Calu3 (cell line): ENCODE measurements around the gene KIZ. TPM values are rescaled to one million over a fixed set of nuclear protein-coding genes. Genes with fewer than 3 reads are reported as not detected.

Experiments
- BruUV-seq: library from RNA; stranded (reverse); fragments of 400-500 nt; replicated peaks from 2 replicates; lab custom pipeline; 2021; lab: Mats Ljungman, UMichigan
- CTCF ChIA-PET: fragments of 300-600 bp; sonication (Branson Sonifier 250); formaldehyde crosslinking; loops from one replicate; lab custom pipeline; 2022; ENCODE audit warnings: antibody characterized with exemption; lab: Charles Lee
- DNase-seq: peaks from one replicate; pipeline ENCODE4 v3.0.0; 2022
- H3K27ac Mint-ChIP-seq: one replicate; pipeline ENCODE4 v1.8.0; 2022; ENCODE audit warnings: mixed read lengths; ENCODE audit not compliant: unreplicated experiment
- H3K27me3 Mint-ChIP-seq: one replicate; pipeline ENCODE4 v1.8.0; 2022; ENCODE audit warnings: mixed read lengths; ENCODE audit not compliant: unreplicated experiment
- H3K36me3 Mint-ChIP-seq: one replicate; pipeline ENCODE4 v1.8.0; 2022; ENCODE audit warnings: mild to moderate bottlenecking, moderate library complexity, mixed read lengths; ENCODE audit not compliant: insufficient read depth, unreplicated experiment
- H3K4me1 Mint-ChIP-seq: one replicate; pipeline ENCODE4 v1.8.0; 2022; ENCODE audit warnings: mild to moderate bottlenecking, low read depth, mixed read lengths; ENCODE audit not compliant: unreplicated experiment
- H3K4me3 Mint-ChIP-seq: one replicate; pipeline ENCODE4 v1.8.0; 2022; ENCODE audit warnings: mild to moderate bottlenecking, low read depth, moderate library complexity, mixed read lengths; ENCODE audit not compliant: unreplicated experiment
- H3K9me3 Mint-ChIP-seq: one replicate; pipeline ENCODE4 v1.8.0; 2022; ENCODE audit warnings: low read depth, mixed read lengths; ENCODE audit not compliant: unreplicated experiment
- intact Hi-C: fragments of 100-400 bp; cut with micrococcal nuclease; formaldehyde crosslinking; loops from one replicate; pipeline ENCODE4 v1.10.0; 2022; ENCODE audit not compliant: unreplicated experiment
- total RNA-seq: library from RNA; stranded (reverse); gene quantifications from 2 replicates; pipeline ENCODE4 v1.2.3, GENCODE V29; 2022
- TF ChIP-seq, protein P1 (sequence below): fragments of 200-600 bp; IDR thresholded peaks from one replicate; pipeline ENCODE4 v1.8.0; 2022; ENCODE audit warnings: antibody characterized with exemption; ENCODE audit not compliant: unreplicated experiment

Gene KIZ
- total RNA-seq, 1 experiment from 2014 or later = 3.3 TPM

GRCh38 chr20:21181028-21181427 lies 55.1 kb downstream of the KIZ start:
- no TSS peak for BruUV-seq
- Mint-ChIP-seq H3K27ac (no peak overlapping the region), H3K27me3 (no peaks in the 10 kb centered on the region), H3K36me3 (no peaks in the 10 kb centered on the region), H3K4me3 (no peak overlapping the region), H3K9me3 (no peaks in the 10 kb centered on the region), H3K4me1 (no peaks in the 10 kb centered on the region)
- intact Hi-C loops = no loop called here
- TF ChIP-seq, protein P1, sequence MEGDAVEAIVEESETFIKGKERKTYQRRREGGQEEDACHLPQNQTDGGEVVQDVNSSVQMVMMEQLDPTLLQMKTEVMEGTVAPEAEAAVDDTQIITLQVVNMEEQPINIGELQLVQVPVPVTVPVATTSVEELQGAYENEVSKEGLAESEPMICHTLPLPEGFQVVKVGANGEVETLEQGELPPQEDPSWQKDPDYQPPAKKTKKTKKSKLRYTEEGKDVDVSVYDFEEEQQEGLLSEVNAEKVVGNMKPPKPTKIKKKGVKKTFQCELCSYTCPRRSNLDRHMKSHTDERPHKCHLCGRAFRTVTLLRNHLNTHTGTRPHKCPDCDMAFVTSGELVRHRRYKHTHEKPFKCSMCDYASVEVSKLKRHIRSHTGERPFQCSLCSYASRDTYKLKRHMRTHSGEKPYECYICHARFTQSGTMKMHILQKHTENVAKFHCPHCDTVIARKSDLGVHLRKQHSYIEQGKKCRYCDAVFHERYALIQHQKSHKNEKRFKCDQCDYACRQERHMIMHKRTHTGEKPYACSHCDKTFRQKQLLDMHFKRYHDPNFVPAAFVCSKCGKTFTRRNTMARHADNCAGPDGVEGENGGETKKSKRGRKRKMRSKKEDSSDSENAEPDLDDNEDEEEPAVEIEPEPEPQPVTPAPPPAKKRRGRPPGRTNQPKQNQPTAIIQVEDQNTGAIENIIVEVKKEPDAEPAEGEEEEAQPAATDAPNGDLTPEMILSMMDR = no peak
- CTCF ChIA-PET = no interaction called here
- no peak for DNase-seq

GRCh38 chr20:21182832-21183563 lies 57.1 kb downstream of the KIZ start:
- intact Hi-C loops = no loop called here
- TF ChIP-seq, protein P1 = no peak
- H3K27ac Mint-ChIP-seq = no peak overlapping the region
- DNase-seq = no peak
- no peaks in the 10 kb centered on the region for H3K36me3 Mint-ChIP-seq
- H3K9me3 Mint-ChIP-seq = no peaks in the 10 kb centered on the region
- H3K4me3 Mint-ChIP-seq = no peak overlapping the region
- CTCF ChIA-PET = no interaction called here
- no peaks in the 10 kb centered on the region for H3K27me3 Mint-ChIP-seq
- BruUV-seq = no TSS peak
- no peaks in the 10 kb centered on the region for H3K4me1 Mint-ChIP-seq

GRCh38 chr20:21183722-21184121 lies 57.8 kb downstream of the KIZ start:
- intact Hi-C loops = no loop called here
- H3K27ac Mint-ChIP-seq = no peak overlapping the region
- TF ChIP-seq, protein P1 = no peak
- no peaks in the 10 kb centered on the region for H3K27me3 Mint-ChIP-seq
- H3K9me3 Mint-ChIP-seq = no peaks in the 10 kb centered on the region
- no TSS peak for BruUV-seq
- CTCF ChIA-PET = no interaction called here
- no peaks in the 10 kb centered on the region for H3K36me3 Mint-ChIP-seq
- DNase-seq = no peak
- no peaks in the 10 kb centered on the region for H3K4me1 Mint-ChIP-seq
- no peak overlapping the region for H3K4me3 Mint-ChIP-seq

DNA sequence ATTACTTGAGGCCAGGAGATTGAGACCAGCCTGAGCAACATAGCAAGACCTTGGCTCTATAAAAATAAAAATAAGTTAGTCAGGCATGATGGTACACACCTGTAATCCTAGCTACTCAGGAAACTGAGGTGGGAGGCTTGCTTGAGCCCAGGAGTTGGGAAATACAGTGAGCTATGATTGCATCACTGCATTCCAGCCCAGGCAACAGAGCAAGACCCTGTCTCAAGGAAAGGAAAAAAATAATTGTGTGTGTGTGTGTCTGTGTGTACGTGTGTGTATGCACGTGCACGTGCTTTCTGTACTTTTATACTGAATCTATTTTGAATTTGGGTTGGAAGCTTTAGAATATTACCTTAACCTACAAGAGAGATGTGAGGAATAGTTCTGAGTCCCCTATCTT lies 58.9 kb downstream of the KIZ start:
- Mint-ChIP-seq H3K36me3 (no peaks in the 10 kb centered on the region), H3K9me3 (no peaks in the 10 kb centered on the region), H3K27ac (no peak overlapping the region), H3K4me3 (no peak overlapping the region), H3K4me1 (no peaks in the 10 kb centered on the region), H3K27me3 (no peaks in the 10 kb centered on the region)
- no TSS peak for BruUV-seq
- intact Hi-C loops = no loop called here
- TF ChIP-seq, protein P1 = no peak
- CTCF ChIA-PET = no interaction called here
- DNase-seq = no peak
